Amniotic stem cell (primary cell): ENCODE results near the gene GZMM.
"Not testable (repeated sequence)": the region's sequence is repeated elsewhere in the genome, so short reads cannot be mapped to it uniquely, and the experiment has no call there.

Experiments used
- DNase-seq: peaks from one replicate; lab custom pipeline; 2025; lab: John Stamatoyannopoulos, UW

The GZMM gene

GRCh38 chr19:583198-583967 is 39.5 kb downstream of the GZMM start:
- no peak for DNase-seq

GRCh38 chr19:583968-584239 is 40.1 kb downstream of the GZMM start:
- DNase-seq: no peak

GRCh38 chr19:584240-585001 is 40.6 kb downstream of the GZMM start:
- DNase-seq: no peak

DNA sequence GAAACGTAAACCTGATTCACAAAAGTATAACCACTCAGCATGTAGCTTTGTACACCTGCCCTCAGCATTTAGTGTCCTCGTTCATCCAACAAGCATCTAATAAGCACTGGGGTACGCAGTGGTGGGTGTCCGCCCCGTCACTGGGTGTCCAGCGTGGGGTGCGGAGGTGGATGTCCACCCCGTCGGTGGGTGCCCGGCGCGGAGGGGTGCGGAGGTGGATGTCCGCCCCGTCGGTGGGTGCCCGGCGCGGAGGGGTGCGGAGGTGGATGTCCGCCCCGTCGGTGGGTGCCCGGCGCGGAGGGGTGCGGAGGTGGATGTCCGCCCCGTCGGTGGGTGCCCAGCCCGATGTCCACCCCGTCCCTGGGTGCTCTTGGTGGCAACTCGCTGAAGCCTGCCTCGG is 41.3 kb downstream of the GZMM start:
- DNase-seq: not testable (repeated sequence)

DNA sequence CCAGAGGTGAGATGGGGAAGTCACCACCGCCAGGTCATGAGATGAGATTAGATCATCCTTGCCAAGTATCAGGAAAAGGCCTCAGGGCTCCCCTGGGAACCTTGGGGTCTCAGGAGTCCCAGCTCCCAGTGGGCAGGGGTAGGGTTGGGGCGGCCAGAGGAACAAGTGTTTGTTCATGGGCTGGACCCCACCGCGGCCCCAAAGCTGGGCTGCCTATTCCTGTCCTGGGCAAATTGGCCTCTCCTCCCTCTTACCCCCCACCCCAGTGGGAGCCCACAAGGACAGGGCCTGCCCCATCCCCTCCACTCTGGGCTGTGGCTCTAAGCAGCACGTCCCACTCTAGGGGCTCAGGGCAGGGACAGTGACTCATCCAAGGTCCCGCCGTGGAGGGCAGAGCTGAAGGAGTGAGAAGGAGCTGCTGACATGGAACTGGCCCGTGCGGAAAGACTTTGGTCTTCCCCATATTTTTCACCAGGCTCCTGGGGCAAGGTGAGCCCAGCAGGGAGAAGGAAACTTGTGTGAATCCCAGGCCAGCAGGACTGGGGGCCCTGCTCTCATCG is 41.8 kb downstream of the GZMM start:
- no peak for DNase-seq

DNA sequence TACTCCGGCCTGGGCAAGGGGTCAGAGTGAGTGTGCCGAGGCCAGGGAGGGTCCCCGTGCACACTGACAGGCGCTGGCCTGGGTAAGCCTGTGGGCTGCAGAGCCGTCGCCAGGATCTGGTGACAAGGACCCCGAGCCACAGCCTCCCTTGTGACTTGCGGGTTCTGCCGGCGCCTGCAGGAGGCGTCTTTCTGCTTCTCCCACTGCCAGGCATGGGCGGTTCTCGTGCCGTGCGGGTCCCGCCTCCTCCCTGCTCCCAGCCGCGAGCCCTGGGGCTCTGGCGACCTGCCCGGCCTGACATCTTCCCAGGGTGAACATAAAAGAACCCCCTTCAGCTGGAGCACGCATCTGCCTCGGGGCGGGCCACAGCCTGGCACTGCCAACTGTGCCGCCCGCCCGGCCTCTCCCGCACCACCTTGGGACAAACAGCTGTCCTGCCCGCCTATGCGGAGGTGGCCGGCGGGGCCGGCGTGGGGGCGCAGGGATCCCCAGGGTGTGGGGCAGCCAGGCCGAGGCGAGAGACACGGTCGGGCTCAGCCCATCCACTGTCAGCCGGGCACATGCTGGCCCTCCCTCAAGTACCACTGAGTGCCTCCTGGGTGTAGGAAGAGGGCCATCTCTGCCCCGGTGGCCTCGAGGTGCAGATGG is 44.4 kb downstream of the GZMM start:
- peak; percentile 70 for DNase-seq

- DNase-seq: no peak
Observed at GRCh38 chr19:588741-589692, 45.2 kb downstream of the GZMM start.

GRCh38 chr19:589693-590395 is 46.0 kb downstream of the GZMM start, which contains the start of gene HCN2:
TSS of gene HCN2 (plus strand) at chr19:589881. CDS start at chr19:589946, 65 bp downstream.
- no peak for DNase-seq

GRCh38 chr19:590396-590745 is 46.5 kb downstream of the GZMM start:
- DNase-seq: no peak

DNA sequence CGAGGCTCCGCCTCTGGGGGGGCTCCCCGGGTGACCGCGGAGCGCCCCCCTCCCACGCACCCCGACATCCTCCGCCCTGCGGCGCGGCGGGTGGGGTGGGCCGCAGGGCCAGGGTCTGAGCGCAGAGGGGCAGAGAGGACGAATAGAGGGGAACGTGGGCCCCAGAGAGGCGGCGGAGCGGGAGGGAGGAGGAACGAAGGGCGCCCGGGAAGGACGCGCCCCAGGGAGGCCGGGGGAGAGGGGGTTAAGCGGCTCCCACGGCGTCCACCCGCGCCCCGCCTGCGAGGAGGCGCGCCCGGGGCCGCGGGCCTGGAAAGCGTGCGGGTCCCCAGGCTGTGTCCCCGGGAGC is 46.9 kb downstream of the GZMM start:
- no peak for DNase-seq

- DNase-seq: no peak
Observed at GRCh38 chr19:591099-591958, 47.5 kb downstream of the GZMM start.

DNA sequence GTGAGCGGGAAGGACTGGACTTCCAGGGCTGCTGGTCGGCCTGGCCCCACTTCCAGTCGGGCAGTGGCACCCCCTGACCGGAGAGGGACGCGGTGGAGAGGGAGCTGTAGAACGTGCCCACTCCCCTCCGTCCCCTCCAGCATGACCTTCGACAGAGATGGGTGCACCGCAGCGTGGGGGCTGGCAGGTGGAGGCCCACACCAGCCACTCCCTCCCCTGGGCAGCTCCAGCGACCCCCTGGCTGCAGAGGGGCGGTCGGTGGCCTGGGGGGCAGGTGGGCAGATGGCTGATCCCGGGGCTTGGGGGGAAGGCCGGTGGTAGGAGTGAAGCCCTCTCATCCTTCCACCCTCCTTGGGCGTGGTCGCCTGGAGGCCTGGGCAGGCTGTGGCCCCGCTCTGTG is 48.2 kb downstream of the GZMM start:
- DNase-seq: no peak

GRCh38 chr19:593055-593454 is 49.2 kb downstream of the GZMM start:
- DNase-seq: no peak

GRCh38 chr19:593505-593904 is 49.7 kb downstream of the GZMM start:
- DNase-seq: no peak

- DNase-seq: no peak
Observed at GRCh38 chr19:594265-594870, 50.5 kb downstream of the GZMM start.

DNA sequence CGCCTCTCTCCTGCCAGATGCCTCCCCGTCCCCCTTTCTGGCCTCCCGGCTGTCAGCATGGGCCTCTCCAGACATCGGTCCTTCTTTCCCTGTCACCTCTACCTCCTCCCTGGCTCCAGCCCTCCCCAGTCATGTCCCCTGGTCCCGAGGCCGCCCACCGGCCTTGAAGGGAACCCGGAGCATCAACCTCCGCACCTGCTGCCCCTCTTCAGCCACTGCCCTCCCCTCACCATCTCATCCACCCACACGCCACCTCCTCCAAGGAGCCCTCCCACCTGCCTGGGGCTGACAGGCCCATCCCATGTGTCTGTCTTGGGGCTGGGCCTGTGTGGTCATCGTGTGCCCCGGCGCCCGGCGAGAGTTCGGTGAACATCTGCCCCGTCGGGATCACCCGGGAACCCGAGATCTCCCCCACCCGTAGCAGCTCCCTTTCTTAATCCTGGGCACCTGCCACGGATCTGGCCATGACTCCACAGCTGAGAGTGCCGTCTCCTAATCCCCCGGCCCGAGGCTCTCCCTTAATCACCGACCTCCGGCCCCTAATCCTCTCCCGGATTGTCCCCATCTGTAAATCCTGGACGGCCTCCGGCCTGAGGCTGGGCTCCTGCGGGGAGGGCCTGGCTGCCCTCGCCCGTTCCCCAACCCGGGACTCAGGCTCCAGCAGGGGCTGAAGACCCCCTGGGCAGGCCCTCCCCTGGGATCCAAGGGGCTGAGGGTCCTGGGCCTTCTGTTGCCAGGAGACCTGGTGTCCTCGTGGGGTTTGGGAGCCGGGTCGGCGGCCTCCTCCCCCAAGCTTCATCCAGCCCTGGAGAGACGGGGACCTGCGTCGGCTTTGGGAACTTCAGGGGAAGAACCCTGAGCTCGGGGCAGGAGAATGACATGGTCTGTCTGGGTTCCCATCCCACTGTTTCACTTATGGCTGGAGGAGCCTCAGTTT is 51.7 kb downstream of the GZMM start:
- no peak for DNase-seq

DNA sequence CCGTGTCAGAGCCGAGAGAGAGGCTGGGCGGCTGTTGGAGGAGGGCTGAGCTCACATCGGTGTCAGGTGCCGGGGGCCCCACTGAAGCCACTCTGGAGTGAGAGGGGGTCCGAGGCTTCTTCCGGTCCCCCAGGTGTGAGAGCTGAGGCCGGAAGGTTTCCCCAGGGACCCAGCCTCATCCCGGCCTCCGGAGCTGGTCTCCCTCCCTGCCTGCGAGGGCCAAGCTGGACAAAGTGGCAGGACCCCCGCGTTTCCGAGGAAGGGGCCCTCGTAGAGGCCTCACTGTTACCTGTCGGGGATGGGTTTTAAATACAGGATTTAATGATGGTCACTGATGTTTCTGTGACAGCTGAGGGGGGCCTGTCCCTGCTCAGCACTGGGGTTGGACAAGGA is 52.4 kb downstream of the GZMM start:
- no peak for DNase-seq

GRCh38 chr19:597406-598315 is 53.8 kb downstream of the GZMM start:
- DNase-seq: no peak
